HEK293T (cell line): Measurements from ENCODE around the gene AP5B1.

ENCODE experiments used
- CTCF ChIA-PET: fragments of 350-600 bp; formaldehyde crosslinking; extraction: SDS; loops from one replicate; lab custom pipeline; 2021; ENCODE audit warnings: antibody characterized with exemption, inconsistent platforms; lab: Yijun Ruan, JAX
- POLR2A ChIA-PET: fragments of 350-600 bp; formaldehyde crosslinking; extraction: SDS; loops from one replicate; lab custom pipeline; 2020; ENCODE audit warnings: antibody characterized with exemption, inconsistent platforms; lab: Yijun Ruan, JAX
- DNase-seq: peaks from one replicate; pipeline ENCODE4 v3.0.0; 2012; ENCODE audit warnings: mixed read lengths; ENCODE audit errors: extremely low spot score
- ARNT ChIP-seq: fragments of 450-650 bp; IDR thresholded peaks from 2 replicates; pipeline ENCODE4 v1.6.1; 2017; ENCODE audit warnings: mild to moderate bottlenecking
- BHLHE40 ChIP-seq: fragments of 450-650 bp; IDR thresholded peaks from 2 replicates; pipeline ENCODE4 v1.6.1; 2016; ENCODE audit warnings: mild to moderate bottlenecking, moderate library complexity, borderline replicate concordance
- CTBP1 ChIP-seq: fragments of 450-650 bp; IDR thresholded peaks from 2 replicates; pipeline ENCODE4 v1.6.1; 2016; ENCODE audit warnings: borderline replicate concordance
- ELF4 ChIP-seq: fragments of 450-650 bp; IDR thresholded peaks from 2 replicates; pipeline ENCODE4 v1.6.1; 2017; ENCODE audit warnings: antibody characterized with exemption
- FOXA1 ChIP-seq: fragments of 450-650 bp; IDR thresholded peaks from 2 replicates; pipeline ENCODE4 v1.6.1; 2016; ENCODE audit warnings: mild to moderate bottlenecking
- FOXK2 ChIP-seq: fragments of 450-650 bp; IDR thresholded peaks from 2 replicates; pipeline ENCODE4 v1.6.1; 2016; ENCODE audit warnings: mild to moderate bottlenecking
- FOXM1 ChIP-seq: fragments of 450-650 bp; IDR thresholded peaks from 2 replicates; pipeline ENCODE4 v1.6.1; 2017; ENCODE audit warnings: mild to moderate bottlenecking, borderline replicate concordance
- HDGF ChIP-seq: fragments of 450-650 bp; IDR thresholded peaks from 2 replicates; pipeline ENCODE4 v1.6.1; 2017; ENCODE audit warnings: antibody characterized with exemption, borderline replicate concordance
- L3MBTL2 ChIP-seq: fragments of 450-650 bp; conservative IDR thresholded peaks from 2 replicates; pipeline ENCODE4 v1.6.1; 2016; ENCODE audit warnings: mild to moderate bottlenecking
- LEF1 ChIP-seq: fragments of 450-650 bp; IDR thresholded peaks from 2 replicates; pipeline ENCODE4 v1.6.1; 2017; ENCODE audit warnings: mild to moderate bottlenecking, borderline replicate concordance
- NFRKB ChIP-seq: fragments of 450-650 bp; IDR thresholded peaks from 2 replicates; pipeline ENCODE4 v1.6.1; 2016; ENCODE audit warnings: mild to moderate bottlenecking, moderate library complexity
- PKNOX1 ChIP-seq: fragments of 450-650 bp; IDR thresholded peaks from 2 replicates; pipeline ENCODE4 v1.6.1; 2016
- SP1 ChIP-seq: fragments of 450-650 bp; IDR thresholded peaks from 2 replicates; pipeline ENCODE4 v1.6.1; 2017
- SUZ12 ChIP-seq: fragments of 450-650 bp; IDR thresholded peaks from 2 replicates; pipeline ENCODE4 v1.6.1; 2016; ENCODE audit warnings: mild to moderate bottlenecking
- TARDBP ChIP-seq: fragments of 450-650 bp; IDR thresholded peaks from 2 replicates; pipeline ENCODE4 v1.6.1; 2016
- ZNF384 ChIP-seq: fragments of 450-650 bp; IDR thresholded peaks from 2 replicates; pipeline ENCODE4 v1.6.1; 2016

Gene AP5B1

GRCh38 chr11:65794570-65795510 is 14.1 kb upstream of the AP5B1 start:
- no peak for DNase-seq
- ChIA-PET CTCF (interaction anchor here (1.8 kb wide), 1 partner anchor 15 kb away, joined by 5 read pairs; no protein-coding TSS in a partner anchor), POLR2A (no interaction called here)
- TF ChIP-seq FOXM1 (no peak), CTBP1 (no peak), FOXK2 (no peak), SP1 (no peak), PKNOX1 (no peak), ZNF384 (no peak), ARNT (no peak), BHLHE40 (no peak), TARDBP (no peak)

GRCh38 chr11:65793625-65794400 is 13.0 kb upstream of the AP5B1 start:
- TF ChIP-seq BHLHE40 (no peak), FOXM1 (no peak), CTBP1 (no peak), SP1 (no peak), ZNF384 (no peak), ARNT (no peak), FOXA1 (no peak)
- ChIA-PET POLR2A (no interaction called here), CTCF (interaction anchor here (0.5 to 1.8 kb wide), 2 partner anchors 14 to 689 kb away, joined by 3 to 5 read pairs; no protein-coding TSS in a partner anchor)
- DNase-seq = no peak

- ChIA-PET CTCF (interaction anchor here (0.6 kb wide), 1 partner anchor 28 kb away, joined by 3 read pairs; no protein-coding TSS in a partner anchor), POLR2A (no interaction called here)
- TF ChIP-seq FOXM1 (no peak), LEF1 (no peak), CTBP1 (no peak), HDGF (no peak), SP1 (no peak), NFRKB (no peak)
- no peak for DNase-seq
Measured at GRCh38 chr11:65793144-65793581, 12.4 kb upstream of the AP5B1 start.

- ChIA-PET CTCF (no interaction called here), POLR2A (no interaction called here)
- no peak for DNase-seq
- TF ChIP-seq FOXA1 (no peak), SUZ12 (no peak), FOXM1 (no peak), NFRKB (no peak), HDGF (no peak), ARNT (no peak), FOXK2 (no peak), LEF1 (no peak), ELF4 (no peak), TARDBP (no peak), SP1 (no peak), PKNOX1 (no peak), ZNF384 (no peak), CTBP1 (no peak)
Measured at GRCh38 chr11:65792456-65792855, 11.7 kb upstream of the AP5B1 start.

GRCh38 chr11:65791719-65792213 is 11.0 kb upstream of the AP5B1 start:
- ChIA-PET CTCF (interaction anchor here (3.9 kb wide), 1 partner anchor 12 kb away, joined by 23 read pairs; the partner anchor contains the start of gene AP5B1), POLR2A (interaction anchor here (1.6 kb wide), 1 partner anchor 12 kb away, joined by 4 read pairs; no protein-coding TSS in a partner anchor)
- no peak for DNase-seq
- TF ChIP-seq ARNT (no peak), TARDBP (no peak), PKNOX1 (no peak), NFRKB (no peak), SUZ12 (no peak), CTBP1 (no peak), L3MBTL2 (no peak)
